ENCODE measurements around the gene FAM174B.

DNA sequence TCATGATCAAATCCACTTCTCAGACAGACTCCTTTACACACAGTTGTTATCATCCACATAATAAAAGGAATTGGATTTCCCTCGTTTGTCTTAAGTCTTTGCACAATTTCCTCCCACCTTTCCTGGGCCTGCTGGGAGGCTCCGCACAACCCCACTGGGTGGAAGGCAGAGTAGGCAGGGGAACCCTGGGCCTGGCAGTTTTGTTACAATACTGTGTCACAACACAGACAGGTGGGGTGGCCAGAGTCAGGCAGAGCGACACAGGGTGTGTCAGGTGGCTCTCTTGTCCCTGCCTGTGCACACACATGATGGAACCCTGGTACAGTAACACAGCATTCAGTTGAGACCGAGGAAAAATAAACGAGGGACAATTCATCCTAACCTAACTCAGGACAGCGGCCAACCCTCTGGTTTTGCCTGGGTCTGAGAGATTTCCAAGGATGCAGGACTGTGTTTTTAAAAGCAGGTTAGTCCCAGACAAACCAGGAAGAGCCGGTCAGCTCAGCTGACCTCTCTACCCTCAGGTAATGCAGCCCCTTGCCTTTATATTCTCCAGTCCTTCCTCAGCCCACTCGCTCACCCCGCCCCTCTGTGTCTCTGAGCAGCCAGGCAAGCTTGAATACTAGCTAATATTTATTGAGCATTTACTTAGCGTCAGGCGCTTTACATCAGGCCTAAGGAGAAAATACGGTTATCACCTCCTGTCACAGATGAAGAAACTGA is 8.8 kb upstream of the FAM174B start:
- TF ChIP-seq, protein P1, sequence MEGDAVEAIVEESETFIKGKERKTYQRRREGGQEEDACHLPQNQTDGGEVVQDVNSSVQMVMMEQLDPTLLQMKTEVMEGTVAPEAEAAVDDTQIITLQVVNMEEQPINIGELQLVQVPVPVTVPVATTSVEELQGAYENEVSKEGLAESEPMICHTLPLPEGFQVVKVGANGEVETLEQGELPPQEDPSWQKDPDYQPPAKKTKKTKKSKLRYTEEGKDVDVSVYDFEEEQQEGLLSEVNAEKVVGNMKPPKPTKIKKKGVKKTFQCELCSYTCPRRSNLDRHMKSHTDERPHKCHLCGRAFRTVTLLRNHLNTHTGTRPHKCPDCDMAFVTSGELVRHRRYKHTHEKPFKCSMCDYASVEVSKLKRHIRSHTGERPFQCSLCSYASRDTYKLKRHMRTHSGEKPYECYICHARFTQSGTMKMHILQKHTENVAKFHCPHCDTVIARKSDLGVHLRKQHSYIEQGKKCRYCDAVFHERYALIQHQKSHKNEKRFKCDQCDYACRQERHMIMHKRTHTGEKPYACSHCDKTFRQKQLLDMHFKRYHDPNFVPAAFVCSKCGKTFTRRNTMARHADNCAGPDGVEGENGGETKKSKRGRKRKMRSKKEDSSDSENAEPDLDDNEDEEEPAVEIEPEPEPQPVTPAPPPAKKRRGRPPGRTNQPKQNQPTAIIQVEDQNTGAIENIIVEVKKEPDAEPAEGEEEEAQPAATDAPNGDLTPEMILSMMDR (IDR thresholded peaks at IDR 0.05): no peak
- TF ChIP-seq POLR2A (IDR thresholded peaks at IDR 0.05) (no peak), EP300 (IDR thresholded peaks at IDR 0.05; ENCODE audit: low read depth) (no peak), POLR2AphosphoS5 (IDR thresholded peaks at IDR 0.05) (no peak)
